Prostate gland (tissue), 2 donors: Measurements from ENCODE around the gene FAM120B. TPM values are rescaled to one million over a fixed set of nuclear protein-coding genes. Genes with fewer than 3 reads are reported as not detected.

Source experiments
- DNase-seq: peaks from one replicate; pipeline ENCODE4 v3.0.0-alpha.2; 2019; ENCODE audit warnings: low spot score
- H3K27ac ChIP-seq, 2 donors: fragments of 200-600 bp; sonication (generic); 2 replicates each; pipeline ENCODE4 v1.5.1; 2017 to 2019
- H3K27me3 ChIP-seq: fragments of 200-600 bp; sonication (generic); replicated peaks from 2 replicates; pipeline ENCODE4 v1.5.1; 2019; ENCODE audit not compliant: insufficient read depth
- H3K36me3 ChIP-seq, 2 donors: fragments of 200-600 bp; sonication (generic); 1 replicate in 1 of 2; 2 replicates in 1 of 2; pipeline versions ENCODE4 v1.5.1 to v1.8.1; 2017 to 2019
- H3K4me1 ChIP-seq: fragments of 200-600 bp; sonication (generic); replicated peaks from 2 replicates; pipeline ENCODE4 v1.5.1; 2019
- H3K4me3 ChIP-seq, 2 donors: fragments of 200-600 bp; sonication (generic); 2 replicates each; pipeline ENCODE4 v1.5.1; 2017 to 2019
- H3K9me3 ChIP-seq: fragments of 200-600 bp; sonication (generic); 2 replicates; pipeline ENCODE4 v1.5.1; 2017
- CTCF ChIP-seq, 4 experiments: fragments of 200-600 bp in 2 of 4; fragments of 450-650 bp in 2 of 4; sonication (generic) in 2 of 4; IDR thresholded peaks; 1 replicate in 3 of 4; 2 replicates in 1 of 4; pipeline ENCODE4 v1.5.1; 2016 to 2019; ENCODE audit warnings: antibody characterized with exemption in 4 of 4, mild to moderate bottlenecking in 2 of 4, moderate library complexity in 2 of 4
- POLR2A ChIP-seq: fragments of 450-650 bp; IDR thresholded peaks from one replicate; pipeline ENCODE4 v1.6.1; 2016; ENCODE audit warnings: antibody characterized with exemption, mild to moderate bottlenecking
- POLR2AphosphoS5 ChIP-seq: sonication (generic); formaldehyde crosslinking; IDR thresholded peaks from one replicate; pipeline ENCODE4 v1.6.1; 2017; ENCODE audit warnings: antibody characterized with exemption
- WGBS: methylation state at CpG from one replicate; pipeline ENCODE4 v1.1.5; 2018; 5-methylcytosine and 5-hydroxymethylcytosine counted together
- intact Hi-C: fragments of 100-400 bp; cut with DNase I; formaldehyde crosslinking; loops from one replicate; pipeline ENCODE4 v1.14.2; 2022
- total RNA-seq, 2 donors: library from RNA; depleted of rRNA; stranded (reverse); fragments of >200 nt; gene quantifications; one replicate each; pipeline ENCODE4 v1.1.0, GENCODE V29; 2016

FAM120B gene
- total RNA-seq, 2 donors from 2014 or later, result 28.8 to 45.0 TPM

GRCh38 chr6:170372380-170373325, 66.1 kb downstream of the FAM120B start:
- H3K27me3 ChIP-seq, result no peaks in the 10 kb centered on the region
- intact Hi-C loops, result no loop called here
- H3K27ac ChIP-seq, result no peak overlapping the region
- no peak overlapping the region for H3K4me3 ChIP-seq
- WGBS, result 84% methylated on average over 11 of the region's 11 CpGs
- DNase-seq, result no peak
- no peaks in the 10 kb centered on the region for H3K36me3 ChIP-seq
- H3K9me3 ChIP-seq, result no peaks in the 10 kb centered on the region
- TF ChIP-seq POLR2AphosphoS5 (no peak), POLR2A (no peak), CTCF (IDR thresholded peaks at IDR 0.05) (no peak)
- H3K4me1 ChIP-seq, result no peaks in the 10 kb centered on the region

GRCh38 chr6:170374571-170375444, 68.2 kb downstream of the FAM120B start:
- WGBS, result 72% methylated on average over 11 of the region's 11 CpGs
- H3K9me3 ChIP-seq, result no peaks in the 10 kb centered on the region
- intact Hi-C loops, result no loop called here
- H3K4me3 ChIP-seq, result no peak overlapping the region
- no peak for TF ChIP-seq POLR2A
- no peak for TF ChIP-seq POLR2AphosphoS5
- TF ChIP-seq CTCF (IDR thresholded peaks at IDR 0.05), result no peak
- H3K27me3 ChIP-seq, result no peaks in the 10 kb centered on the region
- H3K27ac ChIP-seq, result no peak overlapping the region
- no peaks in the 10 kb centered on the region for H3K36me3 ChIP-seq
- H3K4me1 ChIP-seq, result no peaks in the 10 kb centered on the region
- no peak for DNase-seq

GRCh38 chr6:170375661-170376060, 69.1 kb downstream of the FAM120B start:
- Histone ChIP-seq H3K9me3 (no peaks in the 10 kb centered on the region), H3K4me1 (no peaks in the 10 kb centered on the region), H3K4me3 (no peak overlapping the region), H3K36me3 (no peaks in the 10 kb centered on the region), H3K27me3 (no peaks in the 10 kb centered on the region), H3K27ac (no peak overlapping the region)
- TF ChIP-seq POLR2A (no peak), CTCF (IDR thresholded peaks at IDR 0.05) (no peak), POLR2AphosphoS5 (no peak)
- DNase-seq, result no peak
- WGBS, result 90% methylated on average over 10 of the region's 10 CpGs
- intact Hi-C loops, result no loop called here

- no peaks in the 10 kb centered on the region for H3K4me1 ChIP-seq
- TF ChIP-seq POLR2AphosphoS5, result no peak
- no peak for TF ChIP-seq CTCF (IDR thresholded peaks at IDR 0.05)
- no peak for TF ChIP-seq POLR2A
- H3K36me3 ChIP-seq, result no peaks in the 10 kb centered on the region
- WGBS, result 86% methylated on average over 29 of the region's 29 CpGs
- H3K27ac ChIP-seq, result no peak overlapping the region
- H3K4me3 ChIP-seq, result no peak overlapping the region
- no peaks in the 10 kb centered on the region for H3K9me3 ChIP-seq
- H3K27me3 ChIP-seq, result no peaks in the 10 kb centered on the region
- intact Hi-C loops, result no loop called here
- no peak for DNase-seq
Observed at GRCh38 chr6:170376386-170377043, 70.0 kb downstream of the FAM120B start.
